Mononuclear cell (primary cell): ENCODE measurements around the gene TMEM26. TPM values are rescaled to one million over a fixed set of nuclear protein-coding genes. Genes with fewer than 3 reads are reported as not detected.

Experiments
- H3K27me3 ChIP-seq: 2 replicates; pipeline ENCODE4 v1.6.0; 2011; ENCODE audit warnings: low read length, control low read depth; ENCODE audit not compliant: insufficient read depth
- H3K4me1 ChIP-seq: 2 replicates; pipeline ENCODE4 v1.5.1; 2011; ENCODE audit warnings: mild to moderate bottlenecking, low read length, control low read depth; ENCODE audit not compliant: insufficient read depth
- H3K4me3 ChIP-seq: 2 replicates; pipeline ENCODE4 v1.5.1; 2011; ENCODE audit warnings: mild to moderate bottlenecking, low read length, moderate library complexity
- H3K9me3 ChIP-seq: 2 replicates; pipeline ENCODE4 v1.5.1; 2011; ENCODE audit warnings: low read depth, mild to moderate bottlenecking, control low read depth, low read length
- total RNA-seq: library from RNA; depleted of rRNA; stranded (reverse); fragments of >200 nt; gene quantifications from one replicate; pipeline ENCODE4 v1.2.3, GENCODE V29; 2012

The TMEM26 gene
- total RNA-seq, result not detected

DNA sequence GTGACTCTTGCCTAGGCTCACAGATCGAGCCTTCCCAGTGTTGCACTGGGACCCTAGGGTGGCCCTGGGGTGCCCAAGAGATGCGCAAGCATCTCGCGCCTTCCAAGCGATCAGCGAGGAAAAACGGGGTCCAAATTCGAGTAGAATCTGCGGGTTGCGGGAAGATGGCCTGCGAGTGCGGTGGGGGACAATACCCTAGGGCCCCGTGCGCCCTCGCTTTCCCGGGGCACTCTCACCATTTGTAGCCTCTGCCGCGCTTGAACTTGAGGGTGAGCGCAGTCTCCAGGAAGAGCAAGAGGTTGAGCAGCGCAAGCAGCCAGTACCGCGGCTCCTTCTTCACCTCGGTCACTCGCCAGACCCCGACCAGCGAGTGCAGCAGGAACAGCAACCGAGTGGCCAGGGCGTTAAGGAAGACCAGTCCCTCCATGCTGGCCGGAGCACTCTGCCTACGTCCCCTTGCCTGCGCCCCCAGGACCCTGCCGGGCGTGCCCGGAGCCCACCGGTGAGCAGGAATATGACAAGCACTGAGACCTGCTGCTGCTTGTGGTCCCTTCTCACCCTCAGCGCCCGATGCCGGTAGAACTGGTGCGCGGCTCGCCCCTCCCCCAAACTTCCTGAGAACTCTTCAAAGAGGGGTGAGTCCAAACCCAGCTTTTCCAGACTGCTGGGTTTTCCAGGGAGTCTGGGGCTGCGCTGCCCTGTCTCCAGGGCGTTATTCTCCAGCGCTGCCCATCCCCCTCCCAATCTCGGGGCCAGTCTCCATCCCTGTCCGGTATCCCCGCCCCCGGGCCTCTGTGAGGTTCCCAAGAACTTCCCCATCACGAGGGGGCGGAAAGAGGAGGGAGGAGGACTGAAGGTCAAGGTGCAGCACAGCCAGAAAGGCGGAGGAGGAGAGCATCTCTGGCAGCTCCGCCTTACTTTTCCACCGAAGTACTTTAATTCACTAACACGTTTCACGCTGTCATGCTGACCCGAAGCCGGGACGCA is at the start of gene TMEM26:
TSS of gene TMEM26 (minus strand) at position 727 of the 987 bp plus-strand sequence. CDS start at position 427, 300 bp downstream.
- Histone ChIP-seq H3K4me1 (peaks cover 17% of the 10 kb centered on the region), H3K27me3 (peaks cover 35% of the 10 kb centered on the region), H3K4me3 (no peak within 1 kb of the TSS), H3K9me3 (no peaks in the 10 kb centered on the region)

DNA sequence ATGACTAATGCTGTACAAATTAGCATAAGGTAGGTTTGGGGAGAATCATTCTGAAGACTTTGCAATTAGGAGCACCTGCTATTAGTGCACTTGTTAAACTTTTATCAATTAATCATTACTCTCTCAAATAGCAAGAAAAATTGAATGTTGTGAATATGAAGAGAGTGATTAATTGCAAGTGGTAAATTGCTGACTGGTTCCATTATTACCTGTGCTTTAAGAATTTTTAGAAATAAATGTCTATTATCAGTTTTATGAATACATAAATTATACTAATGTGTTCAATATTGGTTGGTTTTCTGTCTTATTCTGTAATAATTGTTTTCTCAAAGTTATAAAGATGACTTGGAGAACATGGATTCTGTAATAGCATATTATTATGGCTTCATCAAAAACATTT is 47.3 kb upstream of the TMEM26 start:
- H3K9me3 ChIP-seq, result no peaks in the 10 kb centered on the region
- no peak overlapping the region for H3K4me3 ChIP-seq
- no peaks in the 10 kb centered on the region for H3K4me1 ChIP-seq
- no peaks in the 10 kb centered on the region for H3K27me3 ChIP-seq

DNA sequence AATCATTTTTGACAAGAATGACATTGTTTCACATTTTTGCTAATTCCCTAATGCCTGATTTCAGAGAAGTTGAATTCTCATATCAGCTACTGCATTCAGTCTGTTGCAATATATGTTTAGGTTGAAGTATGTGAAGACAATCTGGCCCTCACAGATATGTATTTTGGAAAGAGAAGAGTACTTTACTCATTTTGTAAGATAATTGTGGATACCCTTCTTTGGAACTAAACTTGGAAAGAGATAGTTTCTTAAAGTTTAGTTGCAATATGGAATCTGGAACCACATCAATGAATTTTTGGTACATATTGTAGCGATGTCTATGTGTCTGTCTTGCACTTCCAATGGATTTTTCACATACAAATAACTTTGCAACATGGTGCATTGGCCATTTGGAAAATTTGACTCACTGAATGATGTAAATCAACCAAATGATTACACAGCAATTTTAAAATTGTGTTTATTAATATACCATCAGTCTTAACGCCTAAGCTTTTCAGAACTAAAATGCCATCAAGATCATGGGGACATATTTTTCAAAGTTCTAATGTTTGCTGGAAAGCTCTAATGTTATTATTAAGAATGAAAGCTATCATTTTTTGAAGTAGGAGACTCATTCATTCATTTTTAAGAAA is 39.3 kb upstream of the TMEM26 start:
- Histone ChIP-seq H3K27me3 (no peaks in the 10 kb centered on the region), H3K4me1 (no peaks in the 10 kb centered on the region), H3K9me3 (no peaks in the 10 kb centered on the region), H3K4me3 (no peak overlapping the region)

DNA sequence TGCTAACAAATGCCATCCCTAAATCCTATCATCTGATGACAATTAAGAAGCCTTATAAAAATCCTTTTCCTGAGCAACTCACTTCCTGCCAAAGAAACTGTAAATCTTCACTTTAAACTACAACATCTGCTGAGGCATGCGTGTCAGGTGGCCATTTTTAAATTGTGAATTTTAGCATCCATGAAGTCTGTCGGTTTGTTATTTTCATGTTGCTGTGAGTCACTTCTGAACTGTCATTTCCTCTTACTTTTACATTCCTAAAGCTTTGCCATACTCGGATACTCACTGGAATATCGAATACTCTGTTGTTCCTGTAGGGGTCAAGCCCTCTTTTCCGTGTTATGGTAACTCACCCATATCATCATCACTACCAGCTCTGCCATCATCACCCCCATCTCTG is 34.3 kb upstream of the TMEM26 start:
- Histone ChIP-seq H3K4me1 (no peaks in the 10 kb centered on the region), H3K9me3 (no peaks in the 10 kb centered on the region), H3K4me3 (no peak overlapping the region), H3K27me3 (peaks cover 8% of the 10 kb centered on the region)

DNA sequence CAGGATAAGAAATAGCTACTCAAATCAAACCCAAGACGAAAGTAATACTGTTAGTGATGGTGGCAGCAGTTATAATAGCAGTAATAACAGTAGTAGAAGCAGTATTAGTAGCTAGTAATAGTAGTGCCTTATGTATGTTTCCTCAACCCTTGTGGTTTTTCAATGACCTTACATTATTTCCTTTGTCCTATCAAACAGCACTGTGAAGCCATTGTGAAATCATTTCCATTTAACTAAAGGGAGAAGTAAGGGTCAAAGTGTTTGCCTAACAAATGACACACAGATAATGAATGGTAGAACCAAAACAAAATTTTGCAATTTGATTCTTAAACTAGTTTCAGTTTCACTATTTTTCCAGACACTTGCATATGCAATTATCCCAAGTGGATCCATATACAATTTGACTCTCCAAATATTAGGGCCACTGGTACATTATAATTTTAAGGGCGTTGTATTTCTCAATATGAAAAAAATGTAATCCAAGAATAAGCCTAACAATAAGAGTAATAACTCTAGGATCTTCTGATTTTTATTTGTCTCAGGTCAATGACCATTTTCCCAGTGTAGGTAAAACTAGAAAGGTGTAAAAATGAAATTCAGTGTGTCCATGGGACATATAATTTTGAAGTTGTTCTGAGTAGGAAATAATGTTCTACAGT is 33.7 kb upstream of the TMEM26 start:
- Histone ChIP-seq H3K4me3 (no peak overlapping the region), H3K9me3 (no peaks in the 10 kb centered on the region), H3K4me1 (no peaks in the 10 kb centered on the region), H3K27me3 (peaks cover 8% of the 10 kb centered on the region)

DNA sequence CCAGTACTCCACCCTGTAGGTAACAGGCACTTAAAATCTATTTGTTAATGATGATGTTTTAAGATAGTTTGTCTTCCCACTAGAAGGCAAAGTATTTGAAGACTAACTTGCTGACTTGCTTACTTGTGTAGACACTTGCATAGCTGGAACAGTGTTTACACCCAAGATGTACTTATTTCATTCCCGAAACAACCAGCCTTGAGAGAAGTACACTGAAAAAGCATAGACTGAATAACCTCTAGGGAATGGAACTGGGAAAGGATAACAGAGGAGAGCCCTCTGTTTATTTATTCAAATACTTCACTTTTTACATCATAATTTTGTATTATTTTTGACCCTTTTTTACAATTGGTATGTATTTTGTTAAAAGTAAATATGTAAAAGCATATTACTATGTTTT is 33.1 kb upstream of the TMEM26 start:
- no peaks in the 10 kb centered on the region for H3K4me1 ChIP-seq
- peaks cover 8% of the 10 kb centered on the region for H3K27me3 ChIP-seq
- H3K9me3 ChIP-seq, result no peaks in the 10 kb centered on the region
- H3K4me3 ChIP-seq, result no peak overlapping the region

DNA sequence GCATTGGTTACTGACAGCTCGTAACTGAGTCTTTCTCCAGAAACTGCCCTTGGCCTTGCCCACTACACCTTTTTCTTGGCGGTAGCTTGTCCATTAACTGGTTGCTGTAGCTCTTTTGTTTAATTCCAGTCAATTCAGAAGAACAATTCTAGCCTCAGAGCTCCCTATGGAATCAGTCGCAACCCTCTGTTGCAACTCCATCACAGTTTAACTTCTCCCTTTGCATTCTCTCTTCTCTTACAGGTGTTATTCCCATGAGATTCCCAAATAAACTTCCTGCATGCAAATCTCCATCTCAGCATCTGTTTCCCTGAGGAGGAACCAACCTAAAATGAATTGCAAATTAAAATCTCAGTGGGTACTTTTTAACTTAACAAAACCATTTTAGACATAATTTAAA is 28.4 kb upstream of the TMEM26 start:
- H3K9me3 ChIP-seq, result no peaks in the 10 kb centered on the region
- H3K27me3 ChIP-seq, result peaks cover 8% of the 10 kb centered on the region
- H3K4me1 ChIP-seq, result no peaks in the 10 kb centered on the region
- H3K4me3 ChIP-seq, result no peak overlapping the region

DNA sequence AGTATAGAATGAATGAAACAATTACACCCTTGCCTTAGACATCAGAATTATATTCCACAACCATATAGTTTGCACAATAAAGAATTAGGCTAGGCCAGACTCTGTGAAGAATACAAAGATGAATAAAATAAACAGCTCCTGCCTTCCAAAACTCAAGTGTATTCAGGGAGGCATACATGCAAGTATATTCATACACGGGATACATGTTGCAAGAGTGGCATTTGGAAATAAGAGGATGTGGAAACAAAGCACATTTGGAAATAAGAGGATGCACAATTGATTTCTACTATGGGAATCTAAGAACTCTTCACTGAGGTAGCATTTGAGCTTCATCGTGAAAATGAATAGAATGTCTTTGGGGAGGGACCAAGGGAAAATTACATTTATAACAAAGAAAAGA is 27.0 kb upstream of the TMEM26 start:
- Histone ChIP-seq H3K9me3 (no peaks in the 10 kb centered on the region), H3K4me3 (no peak overlapping the region), H3K4me1 (no peaks in the 10 kb centered on the region), H3K27me3 (peaks cover 10% of the 10 kb centered on the region)

DNA sequence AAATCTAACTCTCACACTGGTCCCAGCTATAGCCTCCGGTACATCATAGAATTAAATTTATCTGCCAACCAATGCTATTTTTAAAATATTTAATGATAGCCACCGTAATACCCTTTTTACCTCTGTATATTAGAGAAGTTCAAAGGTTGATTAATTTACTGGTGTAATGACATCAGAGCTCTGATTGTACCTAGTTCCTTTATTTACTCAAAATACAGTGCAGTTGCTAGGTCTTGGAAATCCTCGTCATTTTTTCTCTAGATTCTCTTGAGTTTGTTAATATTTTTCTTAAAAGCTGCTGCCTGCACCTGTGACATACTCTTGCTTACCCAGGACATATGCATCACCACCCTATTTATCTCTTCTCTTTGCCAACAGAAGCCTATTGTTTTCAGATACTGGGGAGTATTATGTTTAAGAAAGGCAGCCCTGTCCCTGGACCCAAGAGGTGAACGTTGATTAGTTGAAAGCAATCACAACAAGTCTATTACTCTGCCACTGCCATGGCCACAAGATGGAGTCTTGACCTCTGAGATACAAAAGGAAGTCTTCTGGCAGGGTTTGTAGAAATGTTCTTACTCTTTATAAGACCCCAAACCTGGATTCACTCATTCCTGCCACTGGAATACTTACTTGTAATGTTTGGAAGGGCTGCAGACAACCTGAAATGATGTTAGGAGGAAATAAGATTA is 25.6 kb upstream of the TMEM26 start:
- Histone ChIP-seq H3K9me3 (no peaks in the 10 kb centered on the region), H3K4me3 (no peak overlapping the region), H3K27me3 (peaks cover 10% of the 10 kb centered on the region), H3K4me1 (no peaks in the 10 kb centered on the region)

DNA sequence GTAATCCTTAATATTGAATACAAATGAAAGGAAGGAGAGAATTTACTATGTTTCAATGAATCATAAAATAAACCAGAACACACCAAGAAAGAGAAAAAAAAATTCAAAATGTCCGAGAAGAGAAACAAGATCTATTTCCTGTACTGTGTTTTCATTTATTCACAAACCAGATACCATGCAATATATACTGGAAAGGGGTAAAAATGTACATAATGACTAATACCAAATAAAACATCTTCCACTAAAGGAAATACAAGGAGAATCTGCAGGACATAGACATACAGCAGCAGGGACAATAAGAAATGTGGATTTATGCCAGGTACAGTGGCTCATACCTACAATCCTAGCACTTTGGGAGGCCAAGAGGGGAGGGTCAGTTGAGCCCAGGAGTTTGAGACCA is 24.3 kb upstream of the TMEM26 start:
- H3K27me3 ChIP-seq, result peaks cover 5% of the 10 kb centered on the region
- no peaks in the 10 kb centered on the region for H3K9me3 ChIP-seq
- H3K4me1 ChIP-seq, result no peaks in the 10 kb centered on the region
- no peak overlapping the region for H3K4me3 ChIP-seq

DNA sequence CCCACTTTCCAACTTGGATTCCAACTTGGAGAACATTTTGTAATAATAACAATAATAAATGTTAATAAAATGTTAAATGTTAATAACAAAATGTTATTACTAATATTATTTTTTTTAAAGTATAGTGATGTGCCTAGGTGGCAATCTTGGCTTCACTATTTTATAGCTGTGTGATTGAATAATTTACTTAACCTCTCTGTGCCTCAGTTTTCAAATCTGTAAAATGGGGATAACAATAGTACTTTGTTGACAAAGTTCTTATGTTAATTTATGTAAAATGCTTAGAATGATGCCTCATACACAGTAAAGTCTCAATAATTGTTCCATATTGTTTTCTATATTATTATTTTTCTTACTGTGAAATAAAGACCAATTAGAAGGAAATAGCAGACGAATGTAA is 23.3 kb upstream of the TMEM26 start:
- Histone ChIP-seq H3K4me1 (no peaks in the 10 kb centered on the region), H3K27me3 (peaks cover 5% of the 10 kb centered on the region), H3K9me3 (no peaks in the 10 kb centered on the region), H3K4me3 (no peak overlapping the region)

DNA sequence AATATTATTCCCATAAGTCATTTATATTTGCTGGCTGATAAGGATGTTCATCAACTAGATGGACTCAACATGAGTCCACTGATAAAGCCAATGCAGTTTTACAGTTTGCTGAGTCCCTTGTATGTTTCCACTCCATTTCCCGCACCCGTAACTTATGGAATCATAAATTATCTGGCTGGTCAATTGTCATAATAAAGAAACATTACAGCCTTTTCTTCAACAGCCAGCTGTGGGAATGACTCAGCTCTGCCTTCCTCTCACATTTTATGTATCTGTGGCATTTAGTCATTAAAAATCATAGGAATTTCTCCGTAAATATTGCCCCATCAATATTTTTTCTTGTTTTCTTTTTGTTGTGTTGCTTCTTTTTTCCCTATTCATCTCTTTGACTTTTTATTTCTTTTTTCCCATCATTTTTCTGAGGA is 22.3 kb upstream of the TMEM26 start:
- Histone ChIP-seq H3K4me3 (no peak overlapping the region), H3K9me3 (no peaks in the 10 kb centered on the region), H3K27me3 (peaks cover 5% of the 10 kb centered on the region), H3K4me1 (no peaks in the 10 kb centered on the region)

DNA sequence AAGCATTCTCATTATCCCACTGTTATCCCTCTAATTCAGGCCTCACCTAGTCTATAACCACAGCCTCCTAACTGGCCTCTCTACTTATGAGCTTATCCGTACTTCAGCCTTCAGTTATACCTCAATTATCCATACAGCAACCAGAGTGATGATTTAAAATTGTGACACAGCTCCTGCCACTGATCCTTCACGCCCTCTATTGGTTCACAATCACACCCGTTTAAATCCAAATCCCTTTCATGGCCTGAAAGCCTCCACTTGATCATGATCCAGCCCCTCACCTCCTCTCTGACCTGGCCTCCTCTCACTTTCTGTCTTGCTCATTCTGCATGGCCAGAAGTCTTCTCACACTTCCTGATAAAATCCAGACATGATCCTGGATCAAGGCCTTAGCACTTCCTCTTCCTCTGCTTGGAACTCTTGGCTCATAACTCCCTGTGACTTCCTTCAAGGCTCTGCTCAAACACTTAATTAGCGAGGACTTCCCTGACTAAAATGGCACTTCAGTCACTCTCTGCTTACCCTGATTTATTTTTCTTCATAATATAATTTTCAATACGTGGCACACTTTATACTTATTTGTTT is 19.0 kb upstream of the TMEM26 start:
- Histone ChIP-seq H3K4me1 (no peaks in the 10 kb centered on the region), H3K4me3 (no peak overlapping the region), H3K9me3 (no peaks in the 10 kb centered on the region), H3K27me3 (peaks cover 5% of the 10 kb centered on the region)

DNA sequence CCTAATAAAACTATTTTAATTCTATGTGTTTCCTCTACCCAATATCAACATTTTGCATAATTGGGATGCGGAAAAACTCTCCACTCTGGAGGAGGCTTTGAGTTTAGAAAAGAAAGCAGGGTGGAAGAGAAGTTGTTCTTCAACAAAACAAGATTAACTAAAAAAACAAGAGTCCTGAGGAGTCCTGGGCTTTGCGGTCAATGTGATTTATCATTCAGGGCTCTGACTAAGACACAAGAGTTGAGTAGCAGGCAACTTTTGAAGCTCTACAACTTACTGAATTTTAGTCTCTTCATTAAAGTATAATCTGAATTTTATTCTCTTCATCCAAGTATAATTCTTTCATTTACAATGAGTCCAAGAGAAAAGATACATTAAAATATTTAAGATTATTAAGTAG is 18.3 kb upstream of the TMEM26 start:
- Histone ChIP-seq H3K27me3 (peaks cover 5% of the 10 kb centered on the region), H3K4me3 (no peak overlapping the region), H3K9me3 (no peaks in the 10 kb centered on the region), H3K4me1 (no peaks in the 10 kb centered on the region)
